Gastrocnemius medialis (tissue), 4 donors: ENCODE results near the gene SPOCD1. TPM values are rescaled to one million over a fixed set of nuclear protein-coding genes. Genes with fewer than 3 reads are reported as not detected.

ENCODE experiments used
- ATAC-seq, 2 donors: fragments of 150-250 bp; one replicate each; pipeline ENCODE4 v1.9.1; 2016
- DNase-seq, 2 donors: peaks; one replicate each; pipeline ENCODE4 v3.0.0-alpha.2; 2019
- H3K27ac ChIP-seq, 4 donors: fragments of 200-600 bp; sonication (generic); 1 replicate in 1 of 4; 2 replicates in 3 of 4; pipeline ENCODE4 v1.5.1; 2016 to 2018; ENCODE audit warnings: mild to moderate bottlenecking in 2 of 4, moderate library complexity in 1 of 4
- H3K27me3 ChIP-seq, 3 donors: fragments of 200-600 bp; sonication (generic) in 2 of 3; 1 replicate in 1 of 3; 2 replicates in 2 of 3; pipeline versions ENCODE4 v1.5.1 to v1.6.0; 2016 to 2019; ENCODE audit warnings: mild to moderate bottlenecking in 1 of 3, moderate library complexity in 1 of 3
- H3K36me3 ChIP-seq, 2 donors: fragments of 200-600 bp; sonication (generic) in 1 of 2; one replicate each; pipeline ENCODE4 v1.5.1; 2017 to 2018
- H3K4me1 ChIP-seq, 2 donors: fragments of 200-600 bp; sonication (generic) in 1 of 2; one replicate each; pipeline ENCODE4 v1.5.1; 2016 to 2017; ENCODE audit warnings: mild to moderate bottlenecking in 2 of 2
- H3K4me3 ChIP-seq, 4 donors: fragments of 200-600 bp; sonication (generic) in 3 of 4; 1 replicate in 1 of 4; 2 replicates in 3 of 4; pipeline ENCODE4 v1.5.1; 2016 to 2019; ENCODE audit warnings: mild to moderate bottlenecking in 2 of 4
- H3K9me3 ChIP-seq, 3 donors: fragments of 200-600 bp; sonication (generic) in 2 of 3; 1 replicate in 1 of 3; 2 replicates in 2 of 3; pipeline ENCODE4 v1.5.1; 2016 to 2019
- POLR2A ChIP-seq, 2 donors: fragments of 450-650 bp; IDR thresholded peaks; one replicate each; pipeline ENCODE4 v1.6.1; 2017; ENCODE audit warnings: antibody characterized with exemption in 2 of 2, mild to moderate bottlenecking in 2 of 2, moderate library complexity in 2 of 2
- in situ Hi-C, 4 donors: fragments of 200-750 bp; cut with MboI; loops; one replicate each; pipeline versions ENCODE4 v1.15.0 to v1.8.0; 2017; ENCODE audit warnings: low sequenced_read_pairs in 4 of 4
- intact Hi-C: fragments of 100-400 bp; cut with DNase I; formaldehyde crosslinking; loops from one replicate; pipeline ENCODE4 v1.15.1; 2023; ENCODE audit warnings: low total_unique reads
- total RNA-seq, 4 donors: library from RNA; depleted of rRNA; stranded (reverse); fragments of >200 nt; gene quantifications; one replicate each; pipeline versions ENCODE4 v1.1.0 to v1.2.3, GENCODE V29; 2016
- TF ChIP-seq, protein P1 (sequence below), 5 experiments: fragments of 450-650 bp in 3 of 5; fragments of 200-600 bp in 2 of 5; sonication (generic) in 2 of 5; IDR thresholded peaks in 4 of 5; conservative IDR thresholded peaks in 1 of 5; 1 replicate in 4 of 5; 2 replicates in 1 of 5; pipeline ENCODE4 v1.5.1; 2016 to 2019; ENCODE audit warnings: antibody characterized with exemption in 5 of 5, mild to moderate bottlenecking in 3 of 5, moderate library complexity in 3 of 5

The SPOCD1 gene
- total RNA-seq, 4 donors from 2014 or later: not detected

GRCh38 chr1:31748365-31748764 is 67.5 kb downstream of the SPOCD1 start:
- in situ Hi-C loops: no loop called here
- Histone ChIP-seq H3K9me3 (no peaks in the 10 kb centered on the region), H3K4me1 (peaks cover 8 to 16% of the 10 kb centered on the region in 2 donors), H3K36me3 (no peaks in the 10 kb centered on the region), H3K27ac (no peak overlapping the region), H3K4me3 (no peak overlapping the region), H3K27me3 (no peaks in the 10 kb centered on the region)
- DNase-seq (no peak), ATAC-seq (no peak)
- intact Hi-C loops: no loop called here
- TF ChIP-seq, protein P1, sequence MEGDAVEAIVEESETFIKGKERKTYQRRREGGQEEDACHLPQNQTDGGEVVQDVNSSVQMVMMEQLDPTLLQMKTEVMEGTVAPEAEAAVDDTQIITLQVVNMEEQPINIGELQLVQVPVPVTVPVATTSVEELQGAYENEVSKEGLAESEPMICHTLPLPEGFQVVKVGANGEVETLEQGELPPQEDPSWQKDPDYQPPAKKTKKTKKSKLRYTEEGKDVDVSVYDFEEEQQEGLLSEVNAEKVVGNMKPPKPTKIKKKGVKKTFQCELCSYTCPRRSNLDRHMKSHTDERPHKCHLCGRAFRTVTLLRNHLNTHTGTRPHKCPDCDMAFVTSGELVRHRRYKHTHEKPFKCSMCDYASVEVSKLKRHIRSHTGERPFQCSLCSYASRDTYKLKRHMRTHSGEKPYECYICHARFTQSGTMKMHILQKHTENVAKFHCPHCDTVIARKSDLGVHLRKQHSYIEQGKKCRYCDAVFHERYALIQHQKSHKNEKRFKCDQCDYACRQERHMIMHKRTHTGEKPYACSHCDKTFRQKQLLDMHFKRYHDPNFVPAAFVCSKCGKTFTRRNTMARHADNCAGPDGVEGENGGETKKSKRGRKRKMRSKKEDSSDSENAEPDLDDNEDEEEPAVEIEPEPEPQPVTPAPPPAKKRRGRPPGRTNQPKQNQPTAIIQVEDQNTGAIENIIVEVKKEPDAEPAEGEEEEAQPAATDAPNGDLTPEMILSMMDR (IDR thresholded peaks at IDR 0.05 in 4 of 5, conservative IDR thresholded peaks at IDR 0.05 in 1 of 5): no peak
- TF ChIP-seq POLR2A (IDR thresholded peaks at IDR 0.05): no peak

GRCh38 chr1:31747304-31747703 is 68.5 kb downstream of the SPOCD1 start:
- no peak overlapping the region for H3K27ac ChIP-seq
- peaks cover 4 to 8% of the 10 kb centered on the region in 2 donors for H3K4me1 ChIP-seq
- DNase-seq (no peak), ATAC-seq (no peak)
- H3K4me3 ChIP-seq: no peak overlapping the region
- H3K27me3 ChIP-seq: no peaks in the 10 kb centered on the region
- TF ChIP-seq, protein P1 (IDR thresholded peaks at IDR 0.05 in 4 of 5, conservative IDR thresholded peaks at IDR 0.05 in 1 of 5): no peak
- no peak for TF ChIP-seq POLR2A (IDR thresholded peaks at IDR 0.05)
- H3K36me3 ChIP-seq: no peaks in the 10 kb centered on the region
- in situ Hi-C loops: no loop called here
- H3K9me3 ChIP-seq: no peaks in the 10 kb centered on the region
- intact Hi-C loops: no loop called here

GRCh38 chr1:31746687-31747086 is 69.1 kb downstream of the SPOCD1 start:
- DNase-seq: no peak
- Histone ChIP-seq H3K36me3 (no peaks in the 10 kb centered on the region), H3K9me3 (no peaks in the 10 kb centered on the region), H3K27me3 (no peaks in the 10 kb centered on the region), H3K27ac (no peak overlapping the region), H3K4me3 (no peak overlapping the region), H3K4me1 (peaks cover 4 to 8% of the 10 kb centered on the region in 2 donors)
- intact Hi-C loops: no loop called here
- in situ Hi-C loops: no loop called here
- ATAC-seq: no peak
- TF ChIP-seq POLR2A (IDR thresholded peaks at IDR 0.05): no peak
- TF ChIP-seq, protein P1 (IDR thresholded peaks at IDR 0.05 in 4 of 5, conservative IDR thresholded peaks at IDR 0.05 in 1 of 5): no peak

DNA sequence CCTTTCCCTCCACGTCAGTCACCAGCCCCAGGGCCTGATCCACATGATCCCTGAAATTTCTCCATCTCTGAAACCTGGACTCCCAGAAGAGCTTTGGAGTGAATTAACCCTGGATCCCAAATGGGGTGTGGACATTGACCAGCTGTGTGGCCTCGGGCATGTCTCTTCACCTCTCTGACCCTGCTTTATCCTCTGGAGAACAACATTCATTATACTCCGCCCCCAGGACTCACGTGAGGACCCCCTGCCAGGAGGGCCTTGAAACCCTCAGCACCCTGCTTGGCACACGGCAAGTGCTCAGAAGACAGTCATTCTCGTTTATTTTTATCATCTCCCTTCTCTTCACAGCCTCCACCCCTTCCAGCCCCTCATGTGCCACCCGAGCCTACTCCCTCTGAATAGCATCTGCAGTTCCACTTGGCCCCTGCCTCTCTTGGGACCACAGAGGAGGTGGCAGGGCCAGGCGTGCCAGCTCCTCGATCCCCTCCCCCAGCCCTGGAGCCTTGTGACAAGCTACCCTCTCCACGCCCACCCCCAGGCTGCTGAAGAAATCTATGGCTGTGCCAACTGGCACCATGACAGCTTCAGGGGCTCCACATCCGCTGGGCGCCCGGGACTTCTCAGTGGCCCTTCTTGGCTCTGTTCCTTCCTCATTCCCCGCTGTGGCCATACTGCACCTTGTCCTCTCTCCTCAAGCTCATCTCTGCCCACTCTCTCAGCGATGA is 69.7 kb downstream of the SPOCD1 start:
- TF ChIP-seq, protein P1 (IDR thresholded peaks at IDR 0.05 in 4 of 5, conservative IDR thresholded peaks at IDR 0.05 in 1 of 5): peak in 1 of 5 experiments; percentile 4
- TF ChIP-seq POLR2A (IDR thresholded peaks at IDR 0.05): no peak
- H3K9me3 ChIP-seq: no peaks in the 10 kb centered on the region
- H3K27me3 ChIP-seq: no peaks in the 10 kb centered on the region
- no peaks in the 10 kb centered on the region for H3K36me3 ChIP-seq
- no peak overlapping the region for H3K27ac ChIP-seq
- no peak overlapping the region for H3K4me3 ChIP-seq
- in situ Hi-C loops: no loop called here
- ATAC-seq (no peak), DNase-seq (no peak)
- intact Hi-C loops: loop anchor here (1.0 kb wide), 1 partner anchor 82 kb away; no protein-coding TSS in a partner anchor
- H3K4me1 ChIP-seq: peaks cover 4 to 8% of the 10 kb centered on the region in 2 donors
